Left hindlimb (tissue), 1 donor: Measurements from ENCODE around the gene TRIM28.
"Not testable (repeated sequence)": the region's sequence is repeated elsewhere in the genome, so short reads cannot be mapped to it uniquely, and the experiment has no call there.

ENCODE experiments used
- DNase-seq: peaks from one replicate; pipeline ENCODE4 v3.0.0-alpha.2; 2018

The TRIM28 gene

GRCh38 chr19:58543826-58544590, at the start of gene TRIM28:
TRIM28 (plus strand) TSS chr19:58544064; CDS start chr19:58544758, 694 bp downstream.
- peak; percentile 100 for DNase-seq

GRCh38 chr19:58497634-58498170, 46.2 kb upstream of the TRIM28 start:
- no peak for DNase-seq

DNA sequence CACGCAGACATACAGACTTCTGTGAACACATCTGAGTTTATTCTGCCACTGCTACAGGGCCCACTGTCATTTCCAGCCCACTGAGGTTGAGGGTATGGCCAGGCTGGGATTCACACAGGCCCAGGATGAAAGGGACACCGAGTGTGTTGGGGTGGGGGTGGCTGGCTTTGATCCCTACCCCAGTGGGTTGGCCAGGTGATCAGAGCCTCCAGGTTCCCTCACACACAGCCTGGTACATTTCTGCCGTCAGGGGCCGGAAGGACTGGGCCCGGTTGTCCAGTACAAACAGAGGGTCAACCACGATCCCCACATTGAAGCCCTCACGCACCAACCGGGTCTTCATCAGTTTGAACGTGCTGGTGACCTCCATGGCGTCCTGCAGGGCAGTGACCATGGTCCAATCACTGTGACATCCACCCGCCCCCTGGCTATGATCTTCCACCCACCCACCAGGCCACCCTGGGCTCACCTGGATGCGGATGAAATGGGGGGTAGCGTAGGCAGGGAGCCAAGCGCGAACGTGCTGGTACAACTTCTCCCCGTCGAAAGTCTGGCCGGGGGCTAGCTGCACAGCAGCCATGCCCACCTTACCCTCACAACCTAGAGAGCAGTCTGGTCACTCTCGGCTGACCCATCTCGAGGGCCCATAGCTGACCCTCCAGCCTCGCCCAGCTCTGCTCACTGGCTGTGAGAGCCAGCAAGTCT, 45.4 kb upstream of the TRIM28 start:
- peak; percentile 47 for DNase-seq

DNA sequence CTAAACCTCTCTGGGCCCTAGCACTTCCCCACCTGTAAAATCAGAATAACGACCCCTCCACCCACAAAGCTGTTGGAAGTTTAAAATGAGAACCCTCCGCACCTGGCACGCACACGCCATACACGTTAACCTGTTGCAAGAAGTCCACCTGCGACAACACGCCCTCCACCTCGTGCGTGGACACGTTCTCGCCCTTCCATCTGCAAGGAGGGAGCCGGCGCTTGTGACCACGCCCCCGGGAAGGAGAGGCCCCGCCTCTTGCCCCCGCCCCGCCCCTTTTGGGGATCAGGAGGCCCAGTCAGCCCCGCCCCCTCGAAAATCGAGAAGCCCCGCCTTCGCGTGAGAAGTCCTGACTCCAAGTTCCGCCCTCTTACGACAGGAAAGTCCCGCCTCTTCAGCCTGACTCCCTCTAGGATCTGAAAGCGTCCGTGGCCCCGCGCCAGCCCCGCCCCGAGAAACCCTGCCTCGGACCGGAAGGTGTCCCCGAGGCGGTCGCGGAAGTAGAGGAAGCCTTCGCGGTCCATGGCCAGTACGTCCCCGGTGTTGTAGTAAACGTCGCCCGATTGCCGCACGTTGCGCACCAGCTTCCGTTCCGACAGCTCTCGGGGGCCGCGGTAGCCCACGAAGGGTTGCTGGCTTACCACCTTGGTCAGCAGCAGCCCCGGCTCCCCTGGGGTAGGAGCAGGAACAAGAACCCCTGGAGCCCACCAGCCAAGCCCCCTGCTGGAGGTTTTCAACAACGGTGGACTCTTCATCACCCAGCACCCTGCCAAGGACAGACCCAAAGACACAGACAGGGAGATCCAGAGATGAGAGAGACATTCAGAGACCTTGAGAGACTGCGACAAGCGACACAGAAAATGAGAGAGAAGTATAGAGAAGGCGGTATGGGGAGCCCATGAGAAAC, 44.6 kb upstream of the TRIM28 start:
- peak; percentile 99 for DNase-seq

DNA sequence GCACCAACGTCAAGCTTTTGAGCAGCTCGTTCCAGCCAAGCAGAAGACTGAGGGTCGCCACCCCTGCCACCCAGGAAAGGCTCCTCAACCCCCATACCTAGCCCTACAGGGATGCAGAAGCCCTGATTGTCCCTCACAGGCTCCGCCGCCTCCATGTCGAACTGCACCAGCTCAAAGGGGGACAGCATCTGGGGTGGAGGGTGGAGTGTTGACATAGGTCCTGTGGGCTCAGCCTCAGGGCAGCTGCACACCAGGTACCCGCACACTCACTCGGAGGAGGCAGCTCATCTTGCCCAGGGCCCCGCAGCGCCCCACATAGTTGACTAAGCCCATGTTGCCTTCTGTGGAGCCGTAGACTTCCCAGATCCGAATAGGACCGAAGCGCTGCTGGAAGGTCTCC, 43.6 kb upstream of the TRIM28 start:
- DNase-seq, result no peak

GRCh38 chr19:58507602-58508223, 36.2 kb upstream of the TRIM28 start:
- not testable (repeated sequence) for DNase-seq

DNA sequence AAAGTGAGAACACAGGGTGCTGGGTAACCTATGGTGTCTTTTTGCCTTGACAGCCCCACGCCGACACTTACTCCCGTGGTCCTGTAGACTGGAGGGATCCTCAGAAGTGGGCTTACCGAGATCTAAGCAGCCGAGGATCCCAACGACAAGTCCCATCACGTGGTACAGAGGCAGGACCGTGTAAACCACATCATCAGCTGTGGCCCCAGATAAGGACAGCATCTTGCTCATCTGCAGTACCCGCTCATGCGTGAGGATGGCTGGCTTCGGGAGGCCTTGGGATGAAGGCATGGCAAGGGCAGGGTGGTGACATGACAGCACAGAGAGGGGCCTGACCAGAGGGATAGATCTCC, 34.2 kb upstream of the TRIM28 start:
- no peak for DNase-seq

- DNase-seq, result no peak
These were observed 33.6 kb upstream of the TRIM28 start for GRCh38 chr19:58510084-58510862.

DNA sequence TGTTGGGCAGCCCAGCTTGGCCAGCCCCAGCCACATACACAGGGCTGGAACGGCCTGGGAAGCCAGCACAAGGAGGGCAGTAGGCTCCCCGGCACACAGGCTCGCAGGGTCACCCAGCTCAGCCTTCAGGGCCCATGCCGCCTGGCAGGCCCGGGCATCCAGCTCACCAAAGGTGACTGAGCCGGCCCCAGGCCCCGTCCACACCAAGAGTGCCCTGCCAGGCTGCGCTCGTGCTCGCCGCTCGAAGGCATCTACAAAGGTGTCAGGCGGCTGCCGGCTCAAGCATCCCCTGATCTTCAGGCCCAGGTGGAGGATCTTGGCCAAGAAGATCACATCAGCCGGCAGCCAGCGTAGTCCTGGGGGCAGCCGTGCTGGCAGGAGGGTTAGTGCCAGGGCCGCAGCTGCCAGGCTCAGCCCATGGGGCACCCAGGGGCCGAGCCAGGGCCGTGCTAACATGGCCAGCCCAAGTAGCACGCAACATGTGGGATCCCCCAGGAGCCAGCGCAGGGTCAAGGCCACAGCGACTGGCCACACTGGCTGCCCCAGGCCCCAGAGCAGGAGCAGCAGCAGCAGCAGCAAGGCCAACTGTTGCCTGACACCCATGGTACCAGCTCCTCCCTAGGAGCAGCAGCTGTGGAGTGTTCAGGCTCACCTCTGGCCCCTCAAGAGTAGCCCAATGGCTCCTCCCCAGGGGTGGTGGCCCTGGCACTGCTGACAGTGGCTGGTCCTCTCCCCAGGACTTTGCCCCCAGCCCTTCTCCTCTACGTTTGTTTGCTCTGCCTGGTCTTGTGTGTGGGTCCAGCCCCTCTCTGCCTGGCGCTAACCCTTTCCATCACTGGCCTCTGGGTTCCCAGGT, 32.3 kb upstream of the TRIM28 start, which contains the start of gene SLC27A5:
Gene SLC27A5 (minus strand): TSS at position 640 of the 856 bp plus-strand sequence. CDS start 37 bp downstream, at position 603.
- peak; percentile 31 for DNase-seq

DNA sequence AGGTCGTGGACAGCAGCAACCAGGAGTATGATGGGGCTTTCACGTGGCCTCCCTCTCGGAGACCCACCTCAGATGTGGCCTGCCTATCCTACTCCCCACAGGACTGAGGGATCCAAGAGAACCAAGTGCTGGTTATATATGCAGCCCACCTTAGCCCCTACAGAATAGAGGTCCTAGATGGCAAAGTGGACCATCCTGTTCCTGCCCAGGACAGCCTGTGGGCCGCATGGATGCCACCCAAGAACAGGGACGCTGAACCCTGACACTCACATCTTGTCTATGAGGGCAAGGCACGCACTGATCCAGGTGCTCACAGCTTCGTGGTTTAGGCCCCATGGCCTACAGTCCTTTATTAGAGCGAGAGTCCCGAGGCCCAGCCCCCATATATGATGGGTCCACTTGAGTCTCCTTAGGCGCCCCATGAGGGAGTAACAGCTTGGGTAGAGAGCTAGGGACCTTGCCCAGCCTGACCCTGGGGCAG, 30.6 kb upstream of the TRIM28 start:
- no peak for DNase-seq

- peak; percentile 88 for DNase-seq
These were observed 29.9 kb upstream of the TRIM28 start for GRCh38 chr19:58513694-58514563.

DNA sequence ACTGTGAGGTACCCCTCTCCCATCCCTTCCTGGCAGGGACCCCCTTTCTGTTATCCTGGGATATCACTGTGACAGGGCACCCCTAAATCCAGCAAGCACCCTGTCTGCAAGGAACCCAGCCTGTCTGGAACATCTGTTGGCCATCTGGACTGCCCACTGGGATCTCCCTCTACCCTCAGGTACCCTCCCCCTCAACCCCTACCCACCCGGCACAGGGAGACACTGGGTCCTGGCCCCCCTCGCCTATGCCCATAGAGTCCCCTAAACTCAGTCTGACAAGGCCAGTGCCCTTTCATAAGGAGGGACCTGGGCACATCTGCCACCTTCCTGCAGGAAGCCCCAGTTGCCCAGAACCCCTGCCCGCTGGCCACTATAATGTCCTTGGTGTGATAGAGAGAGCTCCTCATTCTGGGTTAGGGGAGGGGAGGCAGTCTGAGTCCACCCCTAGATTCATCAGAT, 29.3 kb upstream of the TRIM28 start:
- no peak for DNase-seq

DNA sequence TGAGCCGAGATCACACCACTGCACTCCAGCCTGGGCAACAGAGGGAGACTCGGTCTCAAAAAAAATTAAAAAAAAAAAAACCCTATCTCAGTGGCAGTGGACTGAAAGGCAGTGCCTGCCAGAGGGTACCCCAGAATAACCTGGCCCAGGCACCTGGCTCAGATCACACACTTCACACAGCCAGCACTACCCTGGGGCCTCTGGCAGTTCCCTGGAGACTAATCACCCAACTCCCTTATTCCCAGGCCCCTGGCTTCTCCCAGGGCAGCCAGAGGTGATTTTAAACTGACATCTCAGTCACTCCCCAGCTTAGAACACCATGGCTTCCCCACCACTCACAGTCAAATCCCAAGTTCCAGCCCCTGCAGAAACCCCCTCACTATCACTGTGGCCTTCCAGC, 28.6 kb upstream of the TRIM28 start:
- DNase-seq, result no peak

- DNase-seq, result no peak
These were observed 27.5 kb upstream of the TRIM28 start for GRCh38 chr19:58516246-58516836.

DNA sequence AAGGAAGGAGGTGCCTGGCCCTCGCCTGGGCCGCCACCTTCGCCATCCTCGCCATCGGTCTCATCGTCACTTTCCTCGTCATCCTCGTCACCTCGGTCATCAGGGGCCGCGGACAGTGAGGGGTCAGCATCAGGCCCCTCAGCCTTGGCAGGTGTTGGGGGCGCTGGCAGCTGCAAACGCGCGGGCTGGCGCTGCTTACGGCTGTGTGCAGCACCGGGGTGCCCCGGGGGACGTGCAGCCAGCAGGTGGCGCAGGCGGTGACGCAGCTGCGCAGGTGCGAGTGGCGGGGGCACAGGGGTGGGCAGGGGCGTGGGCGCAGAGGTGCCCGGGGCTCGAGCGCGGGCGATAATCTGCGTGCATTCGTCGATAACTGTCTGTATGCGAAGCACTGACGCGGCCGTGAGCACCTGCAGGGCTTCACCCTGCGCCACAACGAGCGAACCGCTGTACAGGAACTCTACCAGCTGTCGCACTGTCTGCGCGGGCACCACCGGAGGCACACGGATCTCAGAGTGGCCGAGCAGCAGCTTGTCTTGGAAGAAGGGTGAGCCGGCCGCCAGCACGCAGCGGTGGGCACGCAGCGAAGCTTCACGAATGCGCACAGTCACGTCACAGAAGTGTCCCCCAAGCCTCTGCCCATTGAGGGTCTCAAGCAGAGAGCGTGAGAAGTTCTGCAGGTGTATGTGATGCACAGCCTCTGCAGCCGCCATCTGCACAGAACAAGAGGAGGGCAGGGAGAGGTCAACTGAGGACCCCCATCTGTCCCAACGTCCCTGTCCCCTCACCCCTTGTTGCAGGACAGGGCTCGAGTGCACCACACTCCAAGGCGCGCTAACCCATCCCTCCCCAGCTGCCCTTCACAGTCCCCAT, 26.7 kb upstream of the TRIM28 start:
- DNase-seq, result no peak

- peak; percentile 48 for DNase-seq
These were observed 25.4 kb upstream of the TRIM28 start for GRCh38 chr19:58518256-58519086.

DNA sequence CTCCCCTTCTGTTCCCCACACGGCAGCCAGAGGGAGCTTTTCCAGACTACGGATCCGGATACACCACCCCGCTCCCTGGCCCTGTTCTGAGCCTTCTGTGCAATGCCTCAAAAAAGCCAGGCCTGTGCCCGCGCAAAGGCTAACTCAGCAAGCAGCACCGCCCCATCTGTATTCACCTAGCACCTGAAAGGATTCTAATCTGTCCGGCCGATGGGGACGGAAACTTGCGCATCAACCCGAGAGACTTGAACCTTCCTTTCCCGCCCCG, 24.8 kb upstream of the TRIM28 start:
- peak; percentile 82 for DNase-seq
